WTC11 (cell line): ENCODE data around the gene JMJD6. TPM values are rescaled to one million over a fixed set of nuclear protein-coding genes. Genes with fewer than 3 reads are reported as not detected.
A peak's percentile ranks its signal among the peaks of the same experiment; 100 is the strongest.

ENCODE experiments used
- ATAC-seq: fragments of 200-7000 bp; cut with Tn5 transposase; 2 replicates; pipeline ENCODE4 v1.10.0; 2021; ENCODE audit warnings: mild to moderate bottlenecking, moderate library complexity
- CTCF ChIA-PET: fragments of 300-600 bp; sonication (Branson Sonifier 250); formaldehyde crosslinking; loops from one replicate; lab custom pipeline; 2021; ENCODE audit warnings: antibody characterized with exemption; lab: Charles Lee
- POLR2A ChIA-PET: fragments of 350-600 bp; sonication (Branson Sonifier 250); formaldehyde crosslinking; loops from one replicate; lab custom pipeline; 2021; ENCODE audit warnings: antibody characterized with exemption; lab: Charles Lee
- DNase-seq: peaks from one replicate; pipeline ENCODE4 v3.0.0; 2021; ENCODE audit warnings: low spot score
- H3K27ac Mint-ChIP-seq: 2 replicates; pipeline ENCODE4 v1.8.0; 2021; ENCODE audit warnings: mixed read lengths
- H3K27me3 Mint-ChIP-seq: 2 replicates; pipeline ENCODE4 v1.8.0; 2021; ENCODE audit warnings: low read depth, mild to moderate bottlenecking, moderate library complexity, mixed read lengths
- H3K36me3 Mint-ChIP-seq: 2 replicates; pipeline ENCODE4 v1.8.0; 2021; ENCODE audit warnings: mixed read lengths
- H3K4me1 Mint-ChIP-seq: 2 replicates; pipeline ENCODE4 v1.8.0; 2022; ENCODE audit warnings: mixed read lengths
- H3K4me3 Mint-ChIP-seq: 2 replicates; pipeline ENCODE4 v1.8.0; 2021; ENCODE audit warnings: mild to moderate bottlenecking, moderate library complexity, mixed read lengths
- H3K9me3 Mint-ChIP-seq: 2 replicates; pipeline ENCODE4 v1.8.0; 2021; ENCODE audit warnings: mixed read lengths
- AFF4 ChIP-seq: sonication (generic); formaldehyde crosslinking; IDR thresholded peaks from 2 replicates; pipeline ENCODE4 v1.8.1; 2023; ENCODE audit warnings: mild to moderate bottlenecking, missing genetic modification reagents, borderline replicate concordance
- ATF6 ChIP-seq: sonication (generic); formaldehyde crosslinking; IDR thresholded peaks from 2 replicates; pipeline ENCODE4 v1.8.1; 2023; ENCODE audit warnings: mild to moderate bottlenecking, missing genetic modification reagents
- CDX4 ChIP-seq: fragments of 250-450 bp; sonication (Bioruptor Pico); IDR thresholded peaks from 2 replicates; pipeline ENCODE4 v1.9.0; 2021; ENCODE audit warnings: moderate library complexity, mild to moderate bottlenecking, inconsistent platforms, borderline replicate concordance
- CREM ChIP-seq: sonication (generic); formaldehyde crosslinking; IDR thresholded peaks from 2 replicates; pipeline ENCODE4 v1.8.1; 2022; ENCODE audit warnings: mild to moderate bottlenecking, missing genetic modification reagents, moderate library complexity
- ELF4 ChIP-seq: sonication (generic); formaldehyde crosslinking; IDR thresholded peaks from 2 replicates; pipeline ENCODE4 v1.8.1; 2022; ENCODE audit warnings: low read depth, mild to moderate bottlenecking, moderate library complexity, missing genetic modification reagents
- ETV6 ChIP-seq: sonication (generic); formaldehyde crosslinking; IDR thresholded peaks from 2 replicates; pipeline ENCODE4 v1.8.1; 2022; ENCODE audit warnings: mild to moderate bottlenecking, missing genetic modification reagents
- GRHL2 ChIP-seq: fragments of 250-450 bp; sonication (Bioruptor Pico); IDR thresholded peaks from 2 replicates; pipeline ENCODE4 v1.8.0; 2022; ENCODE audit warnings: mild to moderate bottlenecking, moderate library complexity; ENCODE audit not compliant: insufficient replicate concordance, severe bottlenecking
- IRF2 ChIP-seq: sonication (generic); formaldehyde crosslinking; IDR thresholded peaks from 2 replicates; pipeline ENCODE4 v1.8.0; 2022; ENCODE audit warnings: low read depth, missing genetic modification reagents, borderline replicate concordance
- JUN ChIP-seq: sonication (generic); formaldehyde crosslinking; IDR thresholded peaks from 2 replicates; pipeline ENCODE4 v1.8.0; 2023; ENCODE audit warnings: mild to moderate bottlenecking, missing genetic modification reagents
- MAX ChIP-seq: sonication (generic); formaldehyde crosslinking; IDR thresholded peaks from 2 replicates; pipeline ENCODE4 v1.8.0; 2022; ENCODE audit warnings: mild to moderate bottlenecking, missing genetic modification reagents
- NFE2L1 ChIP-seq: sonication (generic); formaldehyde crosslinking; IDR thresholded peaks from 2 replicates; pipeline ENCODE4 v1.8.1; 2023; ENCODE audit warnings: missing genetic modification reagents
- RELA ChIP-seq: sonication (generic); formaldehyde crosslinking; IDR thresholded peaks from 2 replicates; pipeline ENCODE4 v1.8.1; 2022; ENCODE audit warnings: missing genetic modification reagents, mild to moderate bottlenecking, borderline replicate concordance
- SMAD4 ChIP-seq: sonication (generic); formaldehyde crosslinking; IDR thresholded peaks from 2 replicates; pipeline ENCODE4 v1.8.0; 2022; ENCODE audit warnings: mild to moderate bottlenecking, missing genetic modification reagents
- SOX15 ChIP-seq: fragments of 250-450 bp; sonication (Bioruptor Pico); IDR thresholded peaks from 2 replicates; pipeline ENCODE4 v1.9.0; 2021; ENCODE audit warnings: mild to moderate bottlenecking
- STAT6 ChIP-seq: sonication (generic); formaldehyde crosslinking; conservative IDR thresholded peaks from 2 replicates; pipeline ENCODE4 v1.8.1; 2023; ENCODE audit warnings: mild to moderate bottlenecking, low read depth, missing genetic modification reagents, moderate library complexity
- USF1 ChIP-seq: sonication (generic); formaldehyde crosslinking; IDR thresholded peaks from 2 replicates; pipeline ENCODE4 v1.8.0; 2022; ENCODE audit warnings: mild to moderate bottlenecking, missing genetic modification reagents
- ZNF138 ChIP-seq: sonication (generic); formaldehyde crosslinking; conservative IDR thresholded peaks from 2 replicates; pipeline ENCODE4 v1.8.1; 2022; ENCODE audit warnings: mild to moderate bottlenecking, moderate library complexity, missing genetic modification reagents
- ZNF263 ChIP-seq: sonication (generic); formaldehyde crosslinking; IDR thresholded peaks from 2 replicates; pipeline ENCODE4 v1.8.1; 2022; ENCODE audit warnings: low read depth, mild to moderate bottlenecking, moderate library complexity, missing genetic modification reagents
- ZNF396 ChIP-seq: fragments of 250-450 bp; sonication (Bioruptor Pico); IDR thresholded peaks from 2 replicates; pipeline ENCODE4 v1.8.0; 2021; ENCODE audit warnings: mild to moderate bottlenecking, moderate library complexity, borderline replicate concordance
- ZNF423 ChIP-seq: fragments of 250-450 bp; sonication (Bioruptor Pico); IDR thresholded peaks from 2 replicates; pipeline ENCODE4 v2.1.2; 2022; ENCODE audit warnings: mild to moderate bottlenecking, moderate library complexity
- total RNA-seq: library from RNA; stranded (reverse); gene quantifications from 3 replicates; pipeline ENCODE4 v1.2.3, GENCODE V29; 2021

JMJD6 gene
- total RNA-seq, 1 experiment from 2014 or later = 21.6 TPM

GRCh38 chr17:76687298-76688164, 38.9 kb downstream of the JMJD6 start:
- H3K36me3 Mint-ChIP-seq = no peaks in the 10 kb centered on the region
- no peak overlapping the region for H3K4me3 Mint-ChIP-seq
- no peak for DNase-seq
- H3K4me1 Mint-ChIP-seq = peaks cover 16% of the 10 kb centered on the region
- ChIA-PET POLR2A (no interaction called here), CTCF (interaction anchor here (0.5 to 1.1 kb wide), 7 partner anchors 21 to 949 kb away, joined by 3 to 8 read pairs (median 3); no protein-coding TSS in a partner anchor)
- H3K27ac Mint-ChIP-seq = peak overlapping the region; percentile 89
- TF ChIP-seq MAX (CRISPR knock-in tag) (no peak), STAT6 (CRISPR knock-in tag) (no peak), AFF4 (no peak), ZNF138 (CRISPR knock-in tag) (no peak), SOX15 (CRISPR knock-in tag) (no peak), ETV6 (CRISPR knock-in tag) (no peak), ZNF396 (CRISPR knock-in tag) (no peak), IRF2 (CRISPR knock-in tag) (no peak)
- H3K27me3 Mint-ChIP-seq = no peaks in the 10 kb centered on the region
- no peaks in the 10 kb centered on the region for H3K9me3 Mint-ChIP-seq
- ATAC-seq = no peak

- Mint-ChIP-seq H3K27me3 (no peaks in the 10 kb centered on the region), H3K4me3 (no peak overlapping the region), H3K36me3 (no peaks in the 10 kb centered on the region), H3K27ac (no peak overlapping the region), H3K9me3 (no peaks in the 10 kb centered on the region), H3K4me1 (peaks cover 16% of the 10 kb centered on the region)
- no peak for ATAC-seq
- ChIA-PET CTCF (interaction anchor here (0.6 to 1.1 kb wide), 4 partner anchors 21 to 97 kb away, joined by 3 to 8 read pairs (median 3); no protein-coding TSS in a partner anchor), POLR2A (no interaction called here)
- TF ChIP-seq ZNF263 (CRISPR knock-in tag) (no peak), NFE2L1 (CRISPR knock-in tag) (no peak), ELF4 (no peak), ZNF423 (no peak), JUN (no peak)
- no peak for DNase-seq
These were observed 39.7 kb downstream of the JMJD6 start for GRCh38 chr17:76686538-76687297.

GRCh38 chr17:76685846-76686245, 40.6 kb downstream of the JMJD6 start:
- no peak overlapping the region for H3K4me3 Mint-ChIP-seq
- H3K36me3 Mint-ChIP-seq = no peaks in the 10 kb centered on the region
- no peaks in the 10 kb centered on the region for H3K9me3 Mint-ChIP-seq
- ChIA-PET CTCF (interaction anchor here (0.6 to 1.9 kb wide), 3 partner anchors 15 to 62 kb away, joined by 3 to 8 read pairs (median 6); no protein-coding TSS in a partner anchor), POLR2A (no interaction called here)
- ATAC-seq = no peak
- H3K27ac Mint-ChIP-seq = no peak overlapping the region
- H3K4me1 Mint-ChIP-seq = peaks cover 16% of the 10 kb centered on the region
- no peak for DNase-seq
- no peaks in the 10 kb centered on the region for H3K27me3 Mint-ChIP-seq
- TF ChIP-seq JUN (no peak), RELA (CRISPR knock-in tag) (no peak), ZNF263 (CRISPR knock-in tag) (no peak), USF1 (no peak), CDX4 (no peak), SMAD4 (CRISPR knock-in tag) (no peak), GRHL2 (CRISPR knock-in tag) (no peak), ATF6 (no peak), CREM (no peak)
